Naive thymus-derived CD4-positive, alpha-beta T cell (primary cell): ENCODE data around the gene IRF8. TPM values are rescaled to one million over a fixed set of nuclear protein-coding genes. Genes with fewer than 3 reads are reported as not detected.

Source experiments
- ATAC-seq: fragments of 150-1000 bp; cut with Tn5 transposase; 2 replicates; pipeline ENCODE4 v1.10.0; 2021; ENCODE audit warnings: mild to moderate bottlenecking, moderate library complexity
- CTCF ChIA-PET: fragments of 350-600 bp; sonication (Branson Sonifier 250); formaldehyde crosslinking; loops from one replicate; lab custom pipeline; 2021; ENCODE audit warnings: antibody characterized with exemption; lab: Charles Lee
- POLR2A ChIA-PET: fragments of 350-600 bp; sonication (Branson Sonifier 250); formaldehyde crosslinking; loops from one replicate; lab custom pipeline; 2021; ENCODE audit warnings: antibody characterized with exemption, inconsistent platforms; lab: Charles Lee
- DNase-seq, 9 donors: peaks; one replicate each; pipeline versions ENCODE4 v3.0.0 to v3.0.0-alpha.2; 2020 to 2022; ENCODE audit warnings: mixed read lengths in 1 of 9
- H3K27ac ChIP-seq: one replicate; pipeline ENCODE4 v1.7.0; 2013; ENCODE audit warnings: mild to moderate bottlenecking, low read depth, low read length, moderate library complexity
- H3K27me3 ChIP-seq, 2 donors: one replicate each; pipeline ENCODE4 v1.7.0; 2013; ENCODE audit warnings: low read length in 2 of 2, mild to moderate bottlenecking in 2 of 2, moderate library complexity in 2 of 2; ENCODE audit not compliant: control insufficient read depth in 2 of 2, insufficient read depth in 2 of 2
- H3K36me3 ChIP-seq, 3 experiments: 1 replicate in 2 of 3; 2 replicates in 1 of 3; pipeline ENCODE4 v1.7.0; 2013; ENCODE audit warnings: low read length in 3 of 3, mild to moderate bottlenecking in 3 of 3, moderate library complexity in 1 of 3; ENCODE audit not compliant: insufficient read depth in 3 of 3, control insufficient read depth in 2 of 3
- H3K4me1 ChIP-seq, 2 donors: one replicate each; pipeline ENCODE4 v1.7.0; 2013; ENCODE audit warnings: low read length in 2 of 2, mild to moderate bottlenecking in 2 of 2, moderate library complexity in 1 of 2; ENCODE audit not compliant: control insufficient read depth in 2 of 2, insufficient read depth in 2 of 2
- H3K4me3 ChIP-seq: 2 replicates; pipeline ENCODE4 v1.7.0; 2013; ENCODE audit warnings: mild to moderate bottlenecking, low read length
- H3K9me3 ChIP-seq, 3 experiments: 1 replicate in 2 of 3; 2 replicates in 1 of 3; pipeline ENCODE4 v1.7.0; 2013; ENCODE audit warnings: low read length in 3 of 3; ENCODE audit not compliant: control insufficient read depth in 2 of 3
- H3K27ac Mint-ChIP-seq, 9 donors: one replicate each; pipeline ENCODE4 v1.8.0; 2020 to 2022; ENCODE audit warnings: mixed read lengths in 9 of 9, mild to moderate bottlenecking in 8 of 9, moderate library complexity in 5 of 9, inconsistent platforms in 2 of 9
- H3K27me3 Mint-ChIP-seq, 5 donors: one replicate each; pipeline ENCODE4 v1.8.0; 2021 to 2022; ENCODE audit warnings: mixed read lengths in 5 of 5, mild to moderate bottlenecking in 1 of 5
- H3K36me3 Mint-ChIP-seq, 5 donors: one replicate each; pipeline ENCODE4 v1.8.0; 2020 to 2022; ENCODE audit warnings: mixed read lengths in 5 of 5, mild to moderate bottlenecking in 3 of 5, inconsistent platforms in 1 of 5
- H3K4me1 Mint-ChIP-seq, 7 donors: one replicate each; pipeline ENCODE4 v1.8.0; 2020 to 2022; ENCODE audit warnings: mixed read lengths in 7 of 7, mild to moderate bottlenecking in 3 of 7, inconsistent platforms in 1 of 7
- H3K4me3 Mint-ChIP-seq, 10 donors: one replicate each; pipeline ENCODE4 v1.8.0; 2020 to 2022; ENCODE audit warnings: mild to moderate bottlenecking in 10 of 10, mixed read lengths in 10 of 10, moderate library complexity in 6 of 10, inconsistent platforms in 2 of 10
- H3K9me3 Mint-ChIP-seq, 11 donors: one replicate each; pipeline ENCODE4 v1.8.0; 2020 to 2022; ENCODE audit warnings: mixed read lengths in 11 of 11, mild to moderate bottlenecking in 4 of 11, inconsistent platforms in 1 of 11, moderate library complexity in 1 of 11
- intact Hi-C, 2 donors: fragments of 100-400 bp; cut with micrococcal nuclease; formaldehyde crosslinking; loops; one replicate each; pipeline ENCODE4 v1.15.1; 2023
- polyA plus RNA-seq, 2 donors: library from polyadenylated mRNA; unstranded; fragments of 300-500 nt; fragmentation: Illumina TruSeq; gene quantifications; one replicate each; pipeline ENCODE4 v1.2.3, GENCODE V29; 2021
- total RNA-seq, 6 experiments: library from RNA in 5 of 6; stranded (reverse) in 5 of 6; gene quantifications; 1 replicate in 5 of 6; 2 replicates in 1 of 6; pipeline ENCODE4 v1.2.3 and lab custom pipeline; 2021 to 2026

Gene IRF8
- total and polyA plus RNA-seq, 7 experiments from 2014 or later, result 3.5 to 105 (median 6.4) TPM

DNA sequence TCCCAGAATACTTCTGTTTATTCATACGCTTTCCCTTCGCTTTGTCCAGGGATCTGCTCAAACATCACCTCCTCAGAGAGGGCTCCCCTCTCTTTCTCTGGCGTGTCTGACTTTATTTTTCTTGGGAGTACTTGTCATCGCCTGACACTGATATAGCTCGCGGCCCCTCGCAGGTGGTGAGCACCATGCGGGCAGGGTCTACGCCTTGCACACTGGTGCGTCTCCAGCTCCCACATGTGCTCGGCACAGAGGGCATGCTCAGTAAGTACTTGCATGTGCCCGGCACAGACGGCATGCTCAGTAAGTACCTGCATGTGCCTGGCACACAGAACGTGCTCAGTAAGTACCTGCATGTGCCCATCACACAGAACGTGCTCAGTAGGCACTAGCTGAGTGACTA lies 57.5 kb downstream of the IRF8 start:
- ChIA-PET POLR2A (no interaction called here), CTCF (no interaction called here)
- no peak overlapping the region for H3K4me3 Mint-ChIP-seq
- H3K36me3 ChIP-seq, result no peaks in the 10 kb centered on the region
- H3K27ac ChIP-seq, result no peak overlapping the region
- intact Hi-C loops, result no loop called here
- no peak for ATAC-seq
- H3K27me3 ChIP-seq, result no peaks in the 10 kb centered on the region
- H3K9me3 ChIP-seq, result no peaks in the 10 kb centered on the region
- no peak overlapping the region for H3K27ac Mint-ChIP-seq
- H3K9me3 Mint-ChIP-seq, result no peaks in the 10 kb centered on the region
- DNase-seq, result no peak
- H3K4me1 ChIP-seq, result no peaks in the 10 kb centered on the region
- no peak overlapping the region for H3K4me3 ChIP-seq
- H3K27me3 Mint-ChIP-seq, result no peaks in the 10 kb centered on the region
- peaks cover 0 to 6% (median 0%) of the 10 kb centered on the region in 7 donors for H3K4me1 Mint-ChIP-seq
- H3K36me3 Mint-ChIP-seq, result no peaks in the 10 kb centered on the region

DNA sequence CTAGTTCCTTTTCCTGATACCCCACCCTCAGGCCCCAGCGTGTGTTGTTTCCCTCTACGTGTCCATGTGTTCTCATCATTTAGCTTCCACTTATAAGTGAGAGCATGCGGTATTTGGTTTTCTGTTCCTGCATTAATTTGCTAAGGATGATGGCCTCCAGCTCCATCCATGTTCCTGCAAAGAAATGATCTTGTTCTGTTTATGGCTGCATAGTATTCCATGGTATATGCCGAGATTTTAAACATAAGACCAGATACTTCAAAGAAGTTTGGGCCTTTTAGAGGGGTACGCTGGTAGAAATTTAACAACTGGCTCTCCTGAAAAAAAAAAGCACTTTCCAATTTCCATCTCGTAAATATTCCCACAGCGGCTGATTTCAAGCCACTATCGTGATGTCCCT lies 59.8 kb downstream of the IRF8 start:
- ChIA-PET CTCF (no interaction called here), POLR2A (no interaction called here)
- Mint-ChIP-seq H3K36me3 (no peaks in the 10 kb centered on the region), H3K4me1 (peaks cover 0 to 6% (median 0%) of the 10 kb centered on the region in 7 donors), H3K4me3 (no peak overlapping the region), H3K27me3 (no peaks in the 10 kb centered on the region), H3K9me3 (no peaks in the 10 kb centered on the region), H3K27ac (no peak overlapping the region)
- Histone ChIP-seq H3K4me3 (no peak overlapping the region), H3K27me3 (no peaks in the 10 kb centered on the region), H3K9me3 (no peaks in the 10 kb centered on the region), H3K27ac (no peak overlapping the region), H3K36me3 (no peaks in the 10 kb centered on the region), H3K4me1 (no peaks in the 10 kb centered on the region)
- intact Hi-C loops, result no loop called here
- ATAC-seq (no peak), DNase-seq (no peak)

DNA sequence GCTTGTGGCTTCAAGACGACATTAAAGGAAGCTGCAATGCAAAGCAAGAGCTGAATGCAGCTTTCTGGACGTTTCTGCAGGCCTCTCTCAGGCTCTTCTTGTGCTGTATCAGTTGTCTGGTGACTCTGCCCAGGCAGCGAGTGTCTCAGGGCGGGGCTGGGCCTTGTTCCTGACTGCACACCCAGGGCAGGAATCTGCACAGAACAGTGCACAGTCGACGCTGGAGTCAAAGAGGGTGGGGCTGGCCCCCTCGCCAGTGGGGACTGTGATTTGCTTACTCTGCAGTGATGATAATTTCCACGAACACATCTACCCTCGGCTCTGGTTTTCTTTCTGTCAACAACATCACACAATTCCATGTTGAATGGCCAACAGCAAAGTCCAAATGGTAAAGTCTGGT lies 60.7 kb downstream of the IRF8 start:
- ChIA-PET CTCF (no interaction called here), POLR2A (no interaction called here)
- Histone ChIP-seq H3K27me3 (no peaks in the 10 kb centered on the region), H3K4me1 (no peaks in the 10 kb centered on the region), H3K9me3 (no peaks in the 10 kb centered on the region), H3K36me3 (no peaks in the 10 kb centered on the region), H3K27ac (no peak overlapping the region), H3K4me3 (no peak overlapping the region)
- Mint-ChIP-seq H3K4me1 (peaks cover 0 to 6% (median 0%) of the 10 kb centered on the region in 7 donors), H3K36me3 (no peaks in the 10 kb centered on the region), H3K27me3 (no peaks in the 10 kb centered on the region), H3K4me3 (no peak overlapping the region), H3K27ac (no peak overlapping the region), H3K9me3 (no peaks in the 10 kb centered on the region)
- DNase-seq (no peak), ATAC-seq (no peak)
- intact Hi-C loops, result no loop called here

DNA sequence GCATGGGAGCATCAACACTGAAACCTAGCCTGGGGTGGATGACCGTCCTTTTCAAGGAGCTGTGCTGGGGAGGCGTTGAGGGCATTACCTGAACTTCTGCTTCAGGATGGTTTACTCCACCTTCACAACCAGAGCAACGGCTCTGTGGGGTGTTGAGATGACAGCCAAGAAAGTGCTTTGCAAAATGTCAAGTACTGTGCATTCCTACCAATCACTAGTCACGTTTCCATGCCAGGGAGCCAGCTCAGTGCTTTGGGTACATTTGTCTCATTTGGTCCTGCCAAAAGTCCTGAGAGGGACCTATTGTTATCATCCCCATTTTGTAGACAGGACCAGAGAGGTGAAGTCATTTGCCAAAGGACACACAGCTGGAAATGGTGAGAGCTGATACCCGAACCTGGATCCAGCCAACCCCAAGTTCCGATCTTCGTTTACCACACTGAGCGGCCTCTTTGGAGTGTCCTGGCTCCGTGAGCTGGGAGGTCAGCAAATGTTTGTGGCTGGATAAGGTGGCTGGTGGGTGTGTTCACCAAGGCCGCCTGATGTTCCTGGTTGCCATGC lies 61.6 kb downstream of the IRF8 start:
- peaks cover 0 to 8% (median 0%) of the 10 kb centered on the region in 7 donors for H3K4me1 Mint-ChIP-seq
- H3K9me3 ChIP-seq, result no peaks in the 10 kb centered on the region
- no peaks in the 10 kb centered on the region for H3K9me3 Mint-ChIP-seq
- H3K4me3 ChIP-seq, result no peak overlapping the region
- no peaks in the 10 kb centered on the region for H3K27me3 ChIP-seq
- DNase-seq (no peak), ATAC-seq (no peak)
- CTCF ChIA-PET, result interaction anchor here (0.8 kb wide), 1 partner anchor 141 kb away, joined by 4 read pairs; no protein-coding TSS in a partner anchor
- intact Hi-C loops, result no loop called here
- H3K4me1 ChIP-seq, result no peaks in the 10 kb centered on the region
- no peaks in the 10 kb centered on the region for H3K36me3 ChIP-seq
- no peaks in the 10 kb centered on the region for H3K36me3 Mint-ChIP-seq
- H3K27ac Mint-ChIP-seq, result no peak overlapping the region
- no peaks in the 10 kb centered on the region for H3K27me3 Mint-ChIP-seq
- H3K4me3 Mint-ChIP-seq, result no peak overlapping the region
- POLR2A ChIA-PET, result no interaction called here
- no peak overlapping the region for H3K27ac ChIP-seq

DNA sequence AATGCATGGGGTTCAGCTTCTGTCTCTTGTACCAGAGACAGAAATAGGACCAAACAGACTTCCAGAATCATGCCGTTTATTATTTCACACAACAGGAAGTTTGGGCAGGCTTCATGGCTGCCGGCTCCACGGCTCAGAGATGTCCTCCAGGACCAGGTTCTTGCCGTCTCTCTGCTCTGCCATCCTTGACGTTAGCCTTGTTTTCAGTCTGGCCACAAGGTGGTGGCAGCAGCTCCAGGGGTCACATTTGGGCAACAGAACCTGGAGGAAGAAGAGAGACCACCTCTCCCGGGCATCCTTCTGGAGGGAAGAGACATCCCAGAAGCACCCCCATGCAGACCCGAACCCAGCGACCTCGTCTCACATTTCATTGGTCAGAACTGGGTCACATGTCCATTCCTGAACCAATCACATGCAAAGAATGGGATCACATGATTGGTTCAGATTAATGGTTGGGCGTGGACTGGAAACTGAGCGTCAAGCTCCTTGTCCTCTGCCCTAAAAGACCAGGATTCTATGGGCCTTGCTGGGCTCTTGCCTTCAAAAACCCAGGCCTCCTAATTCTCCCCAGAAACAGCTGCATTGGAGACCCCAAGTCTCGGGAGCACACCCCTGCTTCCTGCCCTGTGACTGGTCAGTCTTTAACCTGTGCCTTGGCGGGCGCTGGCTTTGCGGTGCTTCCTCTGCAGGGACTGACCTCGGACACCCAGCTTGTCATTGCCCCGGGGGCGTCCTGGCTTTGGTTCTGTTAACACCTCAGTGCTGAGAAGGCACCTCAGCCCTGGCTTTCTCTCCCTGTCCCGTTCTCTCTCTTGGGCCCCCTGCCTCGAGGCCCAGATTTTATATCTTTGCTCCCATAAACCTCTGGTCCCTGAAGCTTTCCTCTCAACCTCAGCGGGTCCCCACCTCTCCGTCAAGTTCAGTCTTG lies 63.3 kb downstream of the IRF8 start:
- Histone ChIP-seq H3K27ac (no peak overlapping the region), H3K27me3 (no peaks in the 10 kb centered on the region), H3K36me3 (no peaks in the 10 kb centered on the region), H3K4me3 (no peak overlapping the region), H3K9me3 (no peaks in the 10 kb centered on the region), H3K4me1 (no peaks in the 10 kb centered on the region)
- no peak for DNase-seq
- intact Hi-C loops, result no loop called here
- Mint-ChIP-seq H3K4me3 (no peak overlapping the region), H3K9me3 (peaks cover 0 to 3% (median 0%) of the 10 kb centered on the region in 11 donors), H3K4me1 (peaks cover 0 to 4% (median 0%) of the 10 kb centered on the region in 7 donors), H3K27me3 (no peaks in the 10 kb centered on the region), H3K27ac (no peak overlapping the region), H3K36me3 (no peaks in the 10 kb centered on the region)
- ATAC-seq, result no peak
- CTCF ChIA-PET, result interaction anchor here (0.6 kb wide), 1 partner anchor 1925 kb away, joined by 3 read pairs; no protein-coding TSS in a partner anchor
- POLR2A ChIA-PET, result no interaction called here

DNA sequence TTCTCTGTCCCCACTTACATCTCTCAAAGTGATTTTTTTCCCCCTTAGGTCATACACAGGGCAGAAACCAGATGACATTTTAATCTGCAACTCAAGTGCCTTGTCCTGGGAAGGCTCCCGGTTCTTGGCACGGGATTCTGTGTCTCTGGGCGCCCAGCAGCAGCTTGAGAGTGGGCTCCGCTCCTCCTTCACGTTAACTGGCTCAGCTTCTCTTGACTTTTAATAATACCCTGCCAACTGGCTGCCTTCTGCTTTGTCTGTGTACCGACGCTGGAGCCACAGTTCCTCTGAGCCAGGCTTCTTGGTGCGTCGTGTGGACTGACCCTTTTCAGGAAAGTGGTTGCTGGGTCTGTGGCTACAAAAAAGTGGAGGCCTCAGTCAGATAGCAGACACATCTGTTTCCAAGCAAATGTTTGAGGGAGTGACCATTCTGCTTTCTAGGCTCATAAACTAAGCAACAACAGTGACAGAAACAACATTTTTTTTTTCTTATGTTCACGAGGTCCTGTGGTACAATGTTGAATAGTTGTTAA lies 64.9 kb downstream of the IRF8 start:
- ATAC-seq (no peak), DNase-seq (no peak)
- no peak overlapping the region for H3K4me3 ChIP-seq
- no peaks in the 10 kb centered on the region for H3K36me3 Mint-ChIP-seq
- H3K4me3 Mint-ChIP-seq, result no peak overlapping the region
- no peaks in the 10 kb centered on the region for H3K27me3 ChIP-seq
- peaks cover 0 to 3% (median 0%) of the 10 kb centered on the region in 11 donors for H3K9me3 Mint-ChIP-seq
- intact Hi-C loops, result no loop called here
- H3K27ac Mint-ChIP-seq, result peak overlapping the region in 1 of 9 donors; percentile 55
- H3K27me3 Mint-ChIP-seq, result no peaks in the 10 kb centered on the region
- H3K27ac ChIP-seq, result no peak overlapping the region
- CTCF ChIA-PET, result no interaction called here
- POLR2A ChIA-PET, result no interaction called here
- no peaks in the 10 kb centered on the region for H3K9me3 ChIP-seq
- no peaks in the 10 kb centered on the region for H3K36me3 ChIP-seq
- H3K4me1 ChIP-seq, result no peaks in the 10 kb centered on the region
- peaks cover 0 to 4% (median under 1%) of the 10 kb centered on the region in 7 donors for H3K4me1 Mint-ChIP-seq
